GM20000 (cell line): ENCODE data around the gene CS.

Experiments
- DNase-seq: peaks from one replicate; pipeline ENCODE4 v3.0.0; 2012; ENCODE audit warnings: low spot score
- CTCF ChIP-seq: IDR thresholded peaks from 2 replicates; pipeline ENCODE4 v1.5.1; 2012; ENCODE audit warnings: mild to moderate bottlenecking, control low read depth; ENCODE audit errors: extremely low read depth, missing control alignments

CS gene

GRCh38 chr12:56315622-56316473 is 15.7 kb upstream of the CS start, which contains the start of gene CNPY2:
Gene CNPY2 (minus strand): TSS chr12:56315988. CDS start chr12:56315217, 771 bp downstream.
- peak; percentile 91 for DNase-seq
- TF ChIP-seq CTCF, result no peak

GRCh38 chr12:56315249-56315621 is 15.1 kb upstream of the CS start:
- TF ChIP-seq CTCF, result no peak
- no peak for DNase-seq

- TF ChIP-seq CTCF, result no peak
- DNase-seq, result no peak
Measured at GRCh38 chr12:56311003-56311402, 10.9 kb upstream of the CS start.

GRCh38 chr12:56308714-56309113 is 8.6 kb upstream of the CS start:
- DNase-seq, result no peak
- no peak for TF ChIP-seq CTCF

GRCh38 chr12:56307221-56307965 is 7.3 kb upstream of the CS start:
- no peak for DNase-seq
- no peak for TF ChIP-seq CTCF

- no peak for TF ChIP-seq CTCF
- no peak for DNase-seq
Measured at GRCh38 chr12:56304872-56305590, 4.9 kb upstream of the CS start.
